CD14-positive monocyte (primary cell): Measurements from ENCODE around the gene CTCF. TPM values are rescaled to one million over a fixed set of nuclear protein-coding genes. Genes with fewer than 3 reads are reported as not detected.

Experiments used
- DNase-seq, 3 donors: peaks; one replicate each; pipeline ENCODE4 v3.0.0-alpha.2; 2011 to 2022
- H2AFZ ChIP-seq: 2 replicates; pipeline ENCODE4 v1.6.0; 2012; ENCODE audit warnings: mild to moderate bottlenecking, low read depth, low read length, inconsistent platforms; ENCODE audit not compliant: insufficient read depth, poor library complexity, severe bottlenecking
- H3K27ac ChIP-seq, 2 donors: 1 replicate in 1 of 2; 2 replicates in 1 of 2; pipeline ENCODE4 v1.5.1; 2012 to 2013; ENCODE audit warnings: low read length in 2 of 2, control low read depth in 1 of 2, inconsistent platforms in 1 of 2, low read depth in 1 of 2, mild to moderate bottlenecking in 1 of 2
- H3K27me3 ChIP-seq, 2 donors: one replicate each; pipeline versions ENCODE4 v1.6.0 to v1.6.1; 2011 to 2013; ENCODE audit warnings: low read length in 2 of 2; ENCODE audit not compliant: control insufficient read depth in 2 of 2, insufficient read depth in 2 of 2
- H3K36me3 ChIP-seq, 2 donors: replicated peaks in 1 of 2; 1 replicate in 1 of 2; 2 replicates in 1 of 2; pipeline versions ENCODE4 v1.5.1 to v1.6.1; 2012 to 2013; ENCODE audit warnings: low read length in 2 of 2, control low read depth in 1 of 2, inconsistent platforms in 1 of 2, mild to moderate bottlenecking in 1 of 2; ENCODE audit not compliant: insufficient read depth in 2 of 2, control insufficient read depth in 1 of 2
- H3K4me1 ChIP-seq, 2 donors: 1 replicate in 1 of 2; 2 replicates in 1 of 2; pipeline versions ENCODE4 v1.5.1 to v1.6.1; 2012 to 2013; ENCODE audit warnings: low read length in 2 of 2, control low read depth in 1 of 2, inconsistent platforms in 1 of 2, mild to moderate bottlenecking in 1 of 2, moderate library complexity in 1 of 2; ENCODE audit not compliant: insufficient read depth in 2 of 2, control insufficient read depth in 1 of 2
- H3K4me2 ChIP-seq: replicated peaks from 2 replicates; pipeline ENCODE3; 2012; ENCODE audit warnings: low read length, moderate library complexity, mild to moderate bottlenecking; ENCODE audit not compliant: poor library complexity, severe bottlenecking; ENCODE audit errors: extremely low read depth
- H3K4me3 ChIP-seq, 3 experiments: fragments of 200-600 bp in 1 of 3; sonication (generic) in 1 of 3; replicated peaks in 1 of 3; 1 replicate in 2 of 3; 2 replicates in 1 of 3; pipeline ENCODE4 v1.5.1; 2011 to 2013; ENCODE audit warnings: low read length in 3 of 3, mild to moderate bottlenecking in 3 of 3, control low read depth in 2 of 3, low read depth in 2 of 3, inconsistent platforms in 1 of 3, moderate library complexity in 1 of 3
- H3K79me2 ChIP-seq: 2 replicates; pipeline ENCODE4 v1.6.0; 2012; ENCODE audit warnings: mild to moderate bottlenecking, control low read depth, inconsistent platforms, low read length, moderate library complexity; ENCODE audit not compliant: insufficient read depth
- H3K9ac ChIP-seq: 2 replicates; pipeline ENCODE4 v1.6.0; 2017; ENCODE audit warnings: low read length, mild to moderate bottlenecking; ENCODE audit not compliant: insufficient read depth, poor library complexity, severe bottlenecking
- H3K9me3 ChIP-seq, 2 donors: replicated peaks in 1 of 2; 1 replicate in 1 of 2; 2 replicates in 1 of 2; pipeline versions ENCODE4 v1.5.1 to v1.6.1; 2012 to 2013; ENCODE audit warnings: low read length in 2 of 2, control low read depth in 1 of 2; ENCODE audit not compliant: control insufficient read depth in 1 of 2, insufficient read depth in 1 of 2
- H4K20me1 ChIP-seq: 2 replicates; pipeline ENCODE4 v1.6.0; 2012; ENCODE audit warnings: mild to moderate bottlenecking, low read length, control low read depth, moderate library complexity; ENCODE audit not compliant: insufficient read depth
- H3K27ac Mint-ChIP-seq, 7 donors: one replicate each; pipeline ENCODE4 v1.8.0; 2020; ENCODE audit warnings: mild to moderate bottlenecking in 7 of 7, mixed read lengths in 7 of 7, moderate library complexity in 6 of 7, inconsistent platforms in 2 of 7
- H3K27me3 Mint-ChIP-seq, 3 donors: one replicate each; pipeline ENCODE4 v1.8.0; 2021 to 2022; ENCODE audit warnings: low read depth in 3 of 3, mild to moderate bottlenecking in 3 of 3, mixed read lengths in 3 of 3, moderate library complexity in 3 of 3, inconsistent platforms in 1 of 3
- H3K36me3 Mint-ChIP-seq, 2 donors: one replicate each; pipeline ENCODE4 v1.8.0; 2020; ENCODE audit warnings: mixed read lengths in 2 of 2, inconsistent platforms in 1 of 2, mild to moderate bottlenecking in 1 of 2
- H3K4me1 Mint-ChIP-seq: one replicate; pipeline ENCODE4 v1.8.0; 2020; ENCODE audit warnings: mild to moderate bottlenecking, mixed read lengths
- H3K4me3 Mint-ChIP-seq, 2 donors: one replicate each; pipeline ENCODE4 v1.8.0; 2020; ENCODE audit warnings: mild to moderate bottlenecking in 2 of 2, mixed read lengths in 2 of 2, moderate library complexity in 1 of 2
- H3K9me3 Mint-ChIP-seq, 7 donors: one replicate each; pipeline ENCODE4 v1.8.0; 2020 to 2022; ENCODE audit warnings: mixed read lengths in 7 of 7, mild to moderate bottlenecking in 6 of 7, moderate library complexity in 6 of 7, inconsistent platforms in 2 of 7
- WGBS: methylation state at CpG from one replicate; pipeline ENCODE4 v1.1.5; 2013; ENCODE audit warnings: missing lambda C conversion rate; ENCODE audit not compliant: insufficient coverage; 5-methylcytosine and 5-hydroxymethylcytosine counted together
- intact Hi-C, 2 donors: fragments of 100-400 bp; cut with micrococcal nuclease; formaldehyde crosslinking; loops; one replicate each; pipeline versions ENCODE4 v1.15.0 to v1.15.1; 2023
- polyA plus RNA-seq, 3 donors: library from polyadenylated mRNA; depleted of rRNA in 1 of 3; unstranded in 2 of 3; stranded (reverse) in 1 of 3; fragments of 300-500 nt in 2 of 3; fragments of >200 nt in 1 of 3; fragmentation: Illumina TruSeq in 2 of 3; gene quantifications; 1 replicate in 2 of 3; 2 replicates in 1 of 3; pipeline ENCODE4 v1.2.3, GENCODE V29; 2012 to 2021
- TF ChIP-seq, protein P1 (sequence below): fragments of 200-600 bp; IDR thresholded peaks from one replicate; pipeline ENCODE4 v1.8.0; 2022; ENCODE audit warnings: antibody characterized with exemption, mild to moderate bottlenecking

The CTCF gene
- polyA plus RNA-seq, 3 donors, result 8.4 to 29.9 (median 17.7) TPM

DNA sequence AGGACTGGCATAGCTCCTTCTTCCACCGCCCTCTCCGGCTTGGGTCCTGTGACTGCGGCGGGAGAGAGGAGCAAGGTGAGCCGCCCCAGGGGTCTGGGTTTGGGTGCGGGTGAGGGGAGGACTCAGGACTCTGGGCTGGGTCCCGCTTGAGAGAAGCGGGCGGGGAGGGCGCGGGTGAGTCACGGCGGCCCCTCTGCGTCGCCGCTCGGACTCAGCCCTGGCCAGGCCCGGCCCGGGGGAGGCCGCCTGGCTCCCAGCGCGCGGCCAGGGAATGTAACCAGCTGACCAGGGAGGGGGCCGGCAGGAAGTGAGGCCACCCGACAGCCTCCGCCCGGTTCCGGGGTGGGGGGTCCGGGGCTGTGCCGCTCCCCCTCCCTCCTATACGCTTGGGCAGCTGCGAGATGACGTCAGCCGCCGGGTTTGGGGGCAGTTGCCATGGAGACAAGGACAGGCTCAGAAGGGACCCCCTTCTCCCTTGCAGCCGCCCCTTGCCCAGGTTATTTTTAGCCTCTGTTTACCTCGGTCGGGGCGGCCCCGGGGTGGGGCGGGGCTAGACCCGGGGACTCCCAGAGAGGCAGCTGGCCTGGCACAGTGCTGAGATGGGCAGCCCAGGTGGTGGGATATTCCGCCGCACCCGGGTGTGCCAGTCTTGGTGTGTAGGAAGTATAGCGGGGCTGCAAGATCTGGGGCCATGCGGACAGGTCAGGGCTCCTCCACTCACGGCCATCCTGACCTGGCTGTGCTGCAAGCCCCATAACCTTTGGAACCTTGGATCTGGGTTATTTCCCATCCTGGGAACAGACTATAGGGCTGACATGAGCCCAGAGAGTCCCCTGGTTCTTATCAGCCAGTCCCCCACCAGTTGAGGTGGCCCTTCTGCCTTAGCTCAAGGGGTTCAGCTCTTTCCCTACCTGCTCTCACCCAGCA lies 32.0 kb upstream of the CTCF start:
- peaks cover 55% of the 10 kb centered on the region for H3K4me1 Mint-ChIP-seq
- Histone ChIP-seq H3K4me3 (peak overlapping the region; percentile 58 to 96 (median 88)), H3K9me3 (no peaks in the 10 kb centered on the region), H3K27ac (peak overlapping the region; percentile 95), H4K20me1 (peaks cover 42% of the 10 kb centered on the region), H3K4me2 (peak overlapping the region; percentile 89), H3K4me1 (peaks cover 40 to 67% of the 10 kb centered on the region in 2 donors), H3K36me3 (peaks cover 0 to 12% of the 10 kb centered on the region in 2 donors), H3K27me3 (peaks cover 0 to 1% of the 10 kb centered on the region in 2 donors), H3K79me2 (peaks cover 63% of the 10 kb centered on the region), H3K9ac (peak overlapping the region; percentile 92), H2AFZ (peak overlapping the region; percentile 55)
- H3K36me3 Mint-ChIP-seq, result peaks cover 26 to 33% of the 10 kb centered on the region in 2 donors
- H3K9me3 Mint-ChIP-seq, result peaks cover 0 to 3% (median 0%) of the 10 kb centered on the region in 7 donors
- WGBS, result 4% methylated on average over 40 of the region's 48 CpGs
- H3K4me3 Mint-ChIP-seq, result peak overlapping the region; percentile 94 to 100
- peaks cover 7 to 24% (median 16%) of the 10 kb centered on the region in 3 donors for H3K27me3 Mint-ChIP-seq
- peak overlapping the region; percentile 96 to 98 (median 96) for H3K27ac Mint-ChIP-seq
- intact Hi-C loops, result loop anchor here in 1 of 2 donors (5.0 to 10.0 kb wide), 2 partner anchors 48 to 555 kb away; partner anchors contain the start of genes AGRP, ATP6V0D1 and NFATC3
- peak; percentile 68 to 81 (median 78) for DNase-seq
- TF ChIP-seq, protein P1, sequence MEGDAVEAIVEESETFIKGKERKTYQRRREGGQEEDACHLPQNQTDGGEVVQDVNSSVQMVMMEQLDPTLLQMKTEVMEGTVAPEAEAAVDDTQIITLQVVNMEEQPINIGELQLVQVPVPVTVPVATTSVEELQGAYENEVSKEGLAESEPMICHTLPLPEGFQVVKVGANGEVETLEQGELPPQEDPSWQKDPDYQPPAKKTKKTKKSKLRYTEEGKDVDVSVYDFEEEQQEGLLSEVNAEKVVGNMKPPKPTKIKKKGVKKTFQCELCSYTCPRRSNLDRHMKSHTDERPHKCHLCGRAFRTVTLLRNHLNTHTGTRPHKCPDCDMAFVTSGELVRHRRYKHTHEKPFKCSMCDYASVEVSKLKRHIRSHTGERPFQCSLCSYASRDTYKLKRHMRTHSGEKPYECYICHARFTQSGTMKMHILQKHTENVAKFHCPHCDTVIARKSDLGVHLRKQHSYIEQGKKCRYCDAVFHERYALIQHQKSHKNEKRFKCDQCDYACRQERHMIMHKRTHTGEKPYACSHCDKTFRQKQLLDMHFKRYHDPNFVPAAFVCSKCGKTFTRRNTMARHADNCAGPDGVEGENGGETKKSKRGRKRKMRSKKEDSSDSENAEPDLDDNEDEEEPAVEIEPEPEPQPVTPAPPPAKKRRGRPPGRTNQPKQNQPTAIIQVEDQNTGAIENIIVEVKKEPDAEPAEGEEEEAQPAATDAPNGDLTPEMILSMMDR, result no peak

DNA sequence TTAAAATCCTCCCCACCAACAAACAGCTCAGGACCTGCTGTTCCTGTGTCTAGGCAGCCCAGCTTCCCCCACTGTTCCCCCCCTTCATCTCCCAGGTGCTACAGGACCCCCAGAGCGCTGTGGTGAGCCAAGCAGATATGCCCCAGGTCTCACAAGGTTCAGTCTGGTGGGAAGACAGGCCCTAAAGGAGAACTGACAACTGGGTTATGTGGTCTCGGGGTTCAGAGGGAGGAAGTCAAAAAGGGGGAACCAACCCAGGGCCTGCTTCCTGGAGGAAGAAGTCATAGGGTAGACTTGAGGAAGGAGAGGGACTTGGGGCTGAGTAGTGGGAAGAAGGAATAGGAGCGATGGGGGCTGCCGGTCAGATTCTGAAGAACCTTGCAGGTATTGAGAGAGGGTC lies 31.1 kb upstream of the CTCF start:
- H3K27me3 ChIP-seq, result peaks cover 0 to 9% of the 10 kb centered on the region in 2 donors
- WGBS, result 0% methylated on average over 4 of the region's 4 CpGs
- peaks cover 40 to 76% of the 10 kb centered on the region in 2 donors for H3K4me1 ChIP-seq
- H2AFZ ChIP-seq, result peak overlapping the region; percentile 6
- H3K9ac ChIP-seq, result peak overlapping the region; percentile 92
- H3K36me3 ChIP-seq, result peaks cover 0 to 16% of the 10 kb centered on the region in 2 donors
- Mint-ChIP-seq H3K27me3 (peaks cover 16 to 30% (median 20%) of the 10 kb centered on the region in 3 donors), H3K36me3 (peaks cover 36 to 41% of the 10 kb centered on the region in 2 donors), H3K27ac (peak overlapping the region; percentile 95 to 98 (median 96)), H3K4me1 (peaks cover 62% of the 10 kb centered on the region), H3K9me3 (peaks cover 0 to 4% (median 0%) of the 10 kb centered on the region in 7 donors), H3K4me3 (peak overlapping the region; percentile 94 to 100)
- TF ChIP-seq, protein P1, result no peak
- intact Hi-C loops, result loop anchor here in 1 of 2 donors (5.0 to 10.0 kb wide), 2 partner anchors 49 to 554 kb away; partner anchors contain the start of genes AGRP, ATP6V0D1 and NFATC3
- peak overlapping the region; percentile 89 for H3K4me2 ChIP-seq
- H3K4me3 ChIP-seq, result peak overlapping the region; percentile 58 to 96 (median 88)
- no peaks in the 10 kb centered on the region for H3K9me3 ChIP-seq
- peak; percentile 82 to 93 (median 89) for DNase-seq
- peaks cover 72% of the 10 kb centered on the region for H3K79me2 ChIP-seq
- H4K20me1 ChIP-seq, result peaks cover 52% of the 10 kb centered on the region
- peak overlapping the region; percentile 95 for H3K27ac ChIP-seq
